ENCODE data around the gene CPXM1. TPM values are rescaled to one million over a fixed set of nuclear protein-coding genes. Genes with fewer than 3 reads are reported as not detected.
A peak's percentile ranks its signal among the peaks of the same experiment; 100 is the strongest.

CPXM1 gene
- total RNA-seq (2014; rRNA removed; shearing (Covaris generic)), result 105 and 109 TPM in 2 replicates

GRCh38 chr20:2800521-2801285, at the start of gene CPXM1:
Gene CPXM1, minus strand, starts transcription at chr20:2800627. Its CDS starts 55 bp downstream, at chr20:2800572.
- Histone ChIP-seq H3K27me3 (ENCODE audit: control insufficient read depth, insufficient read depth, low read length) (peaks cover 52% of the 10 kb centered on the region), H3K4me3 (ENCODE audit: insufficient read depth, low read depth, low read length) (peak within 1 kb of the TSS; percentile 95), H3K36me3 (replicated peaks; ENCODE audit: control insufficient read depth, insufficient read depth, low read length) (peaks cover 3% of the 10 kb centered on the region)
- DNase-seq, result peak; percentile 97

- H3K36me3 ChIP-seq (replicated peaks; ENCODE audit: control insufficient read depth, insufficient read depth, low read length), result no peaks in the 10 kb centered on the region
- H3K4me3 ChIP-seq (ENCODE audit: insufficient read depth, low read depth, low read length), result no peak overlapping the region
- H3K27me3 ChIP-seq (ENCODE audit: control insufficient read depth, insufficient read depth, low read length), result no peaks in the 10 kb centered on the region
- DNase-seq, result no peak
Observed at GRCh38 chr20:2849529-2849928, 49.1 kb upstream of the CPXM1 start.

GRCh38 chr20:2847802-2848201, 47.4 kb upstream of the CPXM1 start:
- no peak for DNase-seq
- Histone ChIP-seq H3K36me3 (replicated peaks; ENCODE audit: control insufficient read depth, insufficient read depth, low read length) (no peaks in the 10 kb centered on the region), H3K27me3 (ENCODE audit: control insufficient read depth, insufficient read depth, low read length) (no peaks in the 10 kb centered on the region), H3K4me3 (ENCODE audit: insufficient read depth, low read depth, low read length) (no peak overlapping the region)

GRCh38 chr20:2846698-2847097, 46.3 kb upstream of the CPXM1 start:
- no peak for DNase-seq
- Histone ChIP-seq H3K36me3 (replicated peaks; ENCODE audit: control insufficient read depth, insufficient read depth, low read length) (no peaks in the 10 kb centered on the region), H3K4me3 (ENCODE audit: insufficient read depth, low read depth, low read length) (no peak overlapping the region), H3K27me3 (ENCODE audit: control insufficient read depth, insufficient read depth, low read length) (no peaks in the 10 kb centered on the region)

GRCh38 chr20:2845607-2846006, 45.2 kb upstream of the CPXM1 start:
- Histone ChIP-seq H3K4me3 (ENCODE audit: insufficient read depth, low read depth, low read length) (no peak overlapping the region), H3K36me3 (replicated peaks; ENCODE audit: control insufficient read depth, insufficient read depth, low read length) (no peaks in the 10 kb centered on the region), H3K27me3 (ENCODE audit: control insufficient read depth, insufficient read depth, low read length) (no peaks in the 10 kb centered on the region)
- DNase-seq, result no peak

- Histone ChIP-seq H3K36me3 (replicated peaks; ENCODE audit: control insufficient read depth, insufficient read depth, low read length) (no peaks in the 10 kb centered on the region; the same call in 1 of the 2 replicates), H3K27me3 (ENCODE audit: control insufficient read depth, insufficient read depth, low read length) (peaks cover 14% of the 10 kb centered on the region), H3K4me3 (ENCODE audit: insufficient read depth, low read depth, low read length) (peak overlapping the region; percentile 75)
- peak; percentile 80 for DNase-seq
Observed at GRCh38 chr20:2840967-2841531, 40.6 kb upstream of the CPXM1 start.

- Histone ChIP-seq H3K36me3 (replicated peaks; ENCODE audit: control insufficient read depth, insufficient read depth, low read length) (no peaks in the 10 kb centered on the region; the same call in 1 of the 2 replicates), H3K4me3 (ENCODE audit: insufficient read depth, low read depth, low read length) (peak within 1 kb of the TSS; percentile 75), H3K27me3 (ENCODE audit: control insufficient read depth, insufficient read depth, low read length) (peaks cover 14% of the 10 kb centered on the region)
- DNase-seq, result peak; percentile 98
Observed at GRCh38 chr20:2840138-2840966, 39.9 kb upstream of the CPXM1 start, which contains the start of the genes PCED1A and VPS16. Gene PCED1A, minus strand, starts transcription at chr20:2840655. Its CDS starts 743 bp downstream, at chr20:2839912. Gene VPS16, plus strand, starts transcription at chr20:2840745. Its CDS starts 30 bp downstream, at chr20:2840775.

GRCh38 chr20:2839732-2840137, 39.3 kb upstream of the CPXM1 start:
- no peaks in the 10 kb centered on the region; the same call in 1 of the 2 replicates for H3K36me3 ChIP-seq (replicated peaks; ENCODE audit: control insufficient read depth, insufficient read depth, low read length)
- H3K27me3 ChIP-seq (ENCODE audit: control insufficient read depth, insufficient read depth, low read length), result peaks cover 14% of the 10 kb centered on the region
- peak overlapping the region; percentile 75 for H3K4me3 ChIP-seq (ENCODE audit: insufficient read depth, low read depth, low read length)
- DNase-seq, result no peak

GRCh38 chr20:2838847-2839671, 38.6 kb upstream of the CPXM1 start:
- peaks cover 14% of the 10 kb centered on the region for H3K27me3 ChIP-seq (ENCODE audit: control insufficient read depth, insufficient read depth, low read length)
- H3K36me3 ChIP-seq (replicated peaks; ENCODE audit: control insufficient read depth, insufficient read depth, low read length), result no peaks in the 10 kb centered on the region; the same call in 1 of the 2 replicates
- H3K4me3 ChIP-seq (ENCODE audit: insufficient read depth, low read depth, low read length), result no peak overlapping the region
- DNase-seq, result peak; percentile 20

GRCh38 chr20:2838170-2838797, 37.9 kb upstream of the CPXM1 start:
- H3K36me3 ChIP-seq (replicated peaks; ENCODE audit: control insufficient read depth, insufficient read depth, low read length), result no peaks in the 10 kb centered on the region; the same call in 1 of the 2 replicates
- peaks cover 14% of the 10 kb centered on the region for H3K27me3 ChIP-seq (ENCODE audit: control insufficient read depth, insufficient read depth, low read length)
- peak; percentile 12 for DNase-seq
- H3K4me3 ChIP-seq (ENCODE audit: insufficient read depth, low read depth, low read length), result no peak overlapping the region

GRCh38 chr20:2837221-2837960, 37.0 kb upstream of the CPXM1 start:
- Histone ChIP-seq H3K4me3 (ENCODE audit: insufficient read depth, low read depth, low read length) (no peak overlapping the region), H3K36me3 (replicated peaks; ENCODE audit: control insufficient read depth, insufficient read depth, low read length) (no peaks in the 10 kb centered on the region; the same call in 1 of the 2 replicates), H3K27me3 (ENCODE audit: control insufficient read depth, insufficient read depth, low read length) (peaks cover 14% of the 10 kb centered on the region)
- DNase-seq, result no peak

GRCh38 chr20:2836035-2836434, 35.6 kb upstream of the CPXM1 start:
- Histone ChIP-seq H3K4me3 (ENCODE audit: insufficient read depth, low read depth, low read length) (no peak overlapping the region), H3K27me3 (ENCODE audit: control insufficient read depth, insufficient read depth, low read length) (peaks cover 14% of the 10 kb centered on the region), H3K36me3 (replicated peaks; ENCODE audit: control insufficient read depth, insufficient read depth, low read length) (no peaks in the 10 kb centered on the region; the same call in 1 of the 2 replicates)
- no peak for DNase-seq

GRCh38 chr20:2835331-2835796, 34.9 kb upstream of the CPXM1 start:
- H3K36me3 ChIP-seq (replicated peaks; ENCODE audit: control insufficient read depth, insufficient read depth, low read length), result no peaks in the 10 kb centered on the region; the same call in 1 of the 2 replicates

More at GRCh38 chr20:2835331-2835796, 34.9 kb upstream of the CPXM1 start:
- H3K27me3 ChIP-seq (ENCODE audit: control insufficient read depth, insufficient read depth, low read length), result peaks cover 14% of the 10 kb centered on the region
- H3K4me3 ChIP-seq (ENCODE audit: insufficient read depth, low read depth, low read length), result no peak overlapping the region
- DNase-seq, result no peak
